NCI-H524 treated with DMSO at 0.1 percent for 48 hours (cell line): ENCODE data around the gene TRIM66.

ENCODE experiments used
- DNase-seq: peaks from one replicate; lab custom pipeline; 2025; lab: John Stamatoyannopoulos, UW

Gene TRIM66

DNA sequence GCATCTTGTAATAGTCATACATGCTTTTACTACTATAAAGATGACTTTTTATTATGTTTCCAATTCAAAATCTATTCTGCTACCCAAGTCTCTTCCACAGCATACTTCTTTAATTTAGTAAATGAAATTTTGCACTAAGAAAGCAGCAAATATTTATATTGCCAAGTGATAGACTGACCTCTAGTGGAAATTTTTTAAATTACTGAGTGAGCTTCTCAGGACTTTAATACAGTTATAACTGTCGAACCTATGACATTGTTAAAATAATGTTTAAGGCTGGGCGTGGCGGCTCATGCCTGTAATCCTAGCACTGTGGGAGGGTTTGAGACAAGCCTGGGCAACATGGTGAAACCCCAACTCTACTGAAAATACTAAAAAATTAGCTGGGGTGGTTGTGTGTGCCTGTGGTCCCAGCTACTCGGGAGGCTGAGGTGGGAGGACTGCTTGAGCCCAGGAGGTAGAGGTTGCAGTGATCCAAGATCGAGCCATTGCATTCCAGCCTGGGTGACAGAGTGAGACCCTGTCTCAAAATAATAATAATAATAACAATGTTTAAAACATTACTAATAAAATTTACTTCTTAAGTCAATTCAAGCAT is 115.8 kb downstream of the TRIM66 start:
- no peak for DNase-seq

DNA sequence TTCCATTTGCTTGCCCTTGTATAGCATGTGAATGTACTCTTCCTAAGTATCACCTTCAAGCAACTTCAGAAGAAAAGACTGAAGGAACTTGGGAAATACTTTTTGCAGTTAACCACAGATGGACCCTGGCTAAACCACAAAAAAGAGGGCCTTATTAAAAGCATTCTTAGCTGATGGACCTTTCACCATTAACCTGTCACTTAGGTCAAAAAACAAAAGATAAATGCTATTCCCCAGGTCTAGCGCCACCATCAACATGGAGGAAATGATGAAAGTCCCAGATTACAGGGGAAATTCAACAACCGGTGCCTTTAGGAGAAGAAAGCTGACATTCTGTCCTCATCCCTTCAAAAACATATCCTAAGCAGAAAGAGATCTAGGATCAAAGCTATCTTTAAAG is 117.9 kb downstream of the TRIM66 start:
- DNase-seq = no peak
